Chondrocyte (in vitro differentiated cells): ENCODE results near the gene POU5F2. TPM values are rescaled to one million over a fixed set of nuclear protein-coding genes. Genes with fewer than 3 reads are reported as not detected.

ENCODE experiments used
- DNase-seq: peaks from one replicate; pipeline ENCODE4 v3.0.0; 2021; ENCODE audit warnings: mixed read lengths, low spot score
- H3K27ac Mint-ChIP-seq: one replicate; pipeline ENCODE4 v1.8.0; 2021; ENCODE audit warnings: mild to moderate bottlenecking, moderate library complexity, mixed read lengths; ENCODE audit not compliant: unreplicated experiment
- H3K27me3 Mint-ChIP-seq: 2 replicates; pipeline ENCODE4 v1.8.0; 2021; ENCODE audit warnings: low read depth, mixed read lengths
- H3K36me3 Mint-ChIP-seq: 2 replicates; pipeline ENCODE4 v1.8.0; 2021; ENCODE audit warnings: low read depth, mixed read lengths
- H3K4me1 Mint-ChIP-seq: 2 replicates; pipeline ENCODE4 v1.8.0; 2021; ENCODE audit warnings: low read depth, mild to moderate bottlenecking, mixed read lengths
- H3K4me3 Mint-ChIP-seq: one replicate; pipeline ENCODE4 v1.8.0; 2021; ENCODE audit warnings: mild to moderate bottlenecking, moderate library complexity, mixed read lengths; ENCODE audit not compliant: unreplicated experiment
- H3K9me3 Mint-ChIP-seq: 2 replicates; pipeline ENCODE4 v1.8.0; 2021; ENCODE audit warnings: low read depth, mixed read lengths
- CTCF ChIP-seq: fragments of 200-600 bp; sonication (generic); IDR thresholded peaks from 2 replicates; pipeline ENCODE4 v1.5.0; 2021; ENCODE audit warnings: antibody characterized with exemption, mild to moderate bottlenecking, moderate library complexity
- total RNA-seq: library from RNA; stranded (reverse); gene quantifications from 3 replicates; pipeline ENCODE4 v1.2.1, GENCODE V29; 2021

Gene POU5F2
- total RNA-seq, 1 donor from 2014 or later: 0.45 TPM

- Mint-ChIP-seq H3K27me3 (no peaks in the 10 kb centered on the region), H3K9me3 (no peaks in the 10 kb centered on the region), H3K4me3 (no peak overlapping the region), H3K36me3 (peaks cover 3% of the 10 kb centered on the region), H3K27ac (no peak overlapping the region), H3K4me1 (no peaks in the 10 kb centered on the region)
- DNase-seq: no peak
- TF ChIP-seq CTCF: no peak
These were observed 16.6 kb downstream of the POU5F2 start for GRCh38 chr5:93724791-93725190.

- no peaks in the 10 kb centered on the region for H3K27me3 Mint-ChIP-seq
- no peak for TF ChIP-seq CTCF
- DNase-seq: no peak
- H3K4me1 Mint-ChIP-seq: peaks cover 4% of the 10 kb centered on the region
- H3K4me3 Mint-ChIP-seq: no peak overlapping the region
- H3K27ac Mint-ChIP-seq: no peak overlapping the region
- no peaks in the 10 kb centered on the region for H3K9me3 Mint-ChIP-seq
- no peaks in the 10 kb centered on the region for H3K36me3 Mint-ChIP-seq
These were observed 17.7 kb downstream of the POU5F2 start for GRCh38 chr5:93723681-93724080.

- Mint-ChIP-seq H3K27ac (no peak overlapping the region), H3K4me1 (peaks cover 5% of the 10 kb centered on the region), H3K4me3 (no peak overlapping the region), H3K9me3 (no peaks in the 10 kb centered on the region), H3K27me3 (no peaks in the 10 kb centered on the region), H3K36me3 (no peaks in the 10 kb centered on the region)
- TF ChIP-seq CTCF: no peak
- no peak for DNase-seq
These were observed 18.4 kb downstream of the POU5F2 start for GRCh38 chr5:93723005-93723404.

GRCh38 chr5:93722588-93722987 lies 18.8 kb downstream of the POU5F2 start:
- no peaks in the 10 kb centered on the region for H3K36me3 Mint-ChIP-seq
- no peak for DNase-seq
- no peaks in the 10 kb centered on the region for H3K27me3 Mint-ChIP-seq
- H3K27ac Mint-ChIP-seq: no peak overlapping the region
- TF ChIP-seq CTCF: no peak
- peaks cover 5% of the 10 kb centered on the region for H3K4me1 Mint-ChIP-seq
- H3K4me3 Mint-ChIP-seq: no peak overlapping the region
- no peaks in the 10 kb centered on the region for H3K9me3 Mint-ChIP-seq

- Mint-ChIP-seq H3K27ac (no peak overlapping the region), H3K36me3 (no peaks in the 10 kb centered on the region), H3K4me1 (peaks cover 12% of the 10 kb centered on the region), H3K4me3 (no peak overlapping the region), H3K9me3 (no peaks in the 10 kb centered on the region), H3K27me3 (no peaks in the 10 kb centered on the region)
- no peak for TF ChIP-seq CTCF
- DNase-seq: no peak
These were observed 19.9 kb downstream of the POU5F2 start for GRCh38 chr5:93721511-93721910.
